Stimulated activated CD4-positive, alpha-beta T cell treated with anti-CD3 and anti-CD28 coated beads, Interleukin-1b, Interleukin-23, amount 100 ng/mL, for 1 hour (primary cell): Measurements from ENCODE around the gene MYO5B.

ENCODE experiments used
- DNase-seq, 2 donors: peaks; one replicate each; pipeline ENCODE4 v3.0.0-alpha.2; 2020; ENCODE audit warnings: low read depth in 2 of 2

Gene MYO5B

DNA sequence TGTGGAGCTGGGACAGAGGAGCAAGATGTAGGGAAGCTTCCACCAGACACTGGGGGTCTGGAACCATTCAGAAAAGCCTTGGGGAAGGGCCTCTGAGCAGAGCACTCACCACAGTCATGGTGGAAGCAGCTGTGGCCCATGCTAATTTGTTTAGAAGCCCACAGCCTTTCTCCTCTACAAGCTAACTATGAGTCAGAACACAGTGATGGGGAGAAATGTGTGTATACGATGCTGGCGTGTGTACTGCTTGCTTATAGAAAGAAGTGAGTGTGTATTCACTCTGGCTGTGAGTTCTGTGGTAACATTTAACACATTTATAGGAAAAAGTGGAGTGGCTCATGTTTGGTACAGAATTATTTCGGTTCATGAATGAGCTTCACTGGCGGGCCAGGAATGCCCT, 224.6 kb downstream of the MYO5B start:
- no peak for DNase-seq

DNA sequence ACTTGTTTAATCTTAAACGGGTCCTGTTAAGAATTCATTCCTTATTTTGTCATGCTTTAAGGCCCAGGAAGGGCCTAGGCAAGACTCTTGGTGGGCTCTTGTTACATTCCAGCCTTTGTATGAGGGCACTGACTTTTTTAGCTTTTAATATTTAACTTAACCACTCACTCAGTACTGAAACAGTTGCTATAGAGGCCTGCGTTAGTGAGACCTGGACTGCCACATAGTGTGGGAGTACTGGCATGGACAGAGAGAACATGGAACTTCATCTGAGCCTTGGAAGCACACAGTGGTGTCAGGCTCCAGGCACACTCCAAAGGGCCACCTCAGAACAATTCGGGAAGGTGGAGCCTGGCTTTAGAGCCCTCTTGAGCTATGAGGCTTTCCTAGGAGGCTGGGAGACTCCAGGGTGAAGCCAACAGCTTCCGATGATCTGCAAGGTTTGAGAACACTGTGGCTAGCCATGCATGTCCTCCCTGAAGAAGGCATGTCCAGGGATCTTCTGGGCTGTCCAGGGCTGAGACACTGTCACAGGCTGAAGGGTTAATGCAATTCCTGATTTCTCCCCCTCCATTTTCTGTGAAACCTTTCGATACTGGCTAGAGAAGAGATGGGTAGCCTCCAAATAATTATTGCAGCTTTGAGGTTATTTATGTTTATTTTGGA, 226.2 kb downstream of the MYO5B start:
- no peak for DNase-seq

DNA sequence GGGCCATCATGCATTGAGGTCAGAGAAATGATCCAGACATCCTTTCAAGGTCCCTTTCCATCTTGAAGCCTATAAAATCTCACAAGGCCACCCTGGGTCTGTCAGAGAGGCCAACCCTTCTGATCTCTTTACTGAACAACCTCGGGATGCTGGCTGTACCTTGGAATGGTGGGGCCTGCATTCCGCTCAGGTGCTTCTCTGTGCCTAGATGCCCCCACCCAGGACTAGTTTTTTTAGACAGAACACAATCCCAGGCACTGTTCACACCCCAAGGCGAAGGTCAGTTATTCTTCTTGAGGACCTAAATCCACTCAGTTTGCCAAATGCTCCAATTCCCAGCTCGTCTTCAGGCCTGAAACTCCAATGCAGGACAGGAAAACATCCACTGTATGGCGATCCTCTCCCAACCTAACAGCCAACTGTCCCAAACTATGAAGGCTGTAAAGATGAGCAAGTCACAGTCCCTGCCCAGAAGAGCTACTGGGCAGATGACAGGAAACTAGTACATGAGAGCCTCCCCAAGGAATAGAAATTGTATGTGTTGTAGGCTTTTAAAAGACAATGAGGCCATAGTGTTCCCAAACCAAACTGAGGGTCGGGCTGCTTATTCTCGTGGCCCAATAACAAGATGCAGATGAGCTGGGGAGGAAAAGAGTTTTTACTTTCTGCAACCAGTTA, 227.2 kb downstream of the MYO5B start:
- DNase-seq: no peak

DNA sequence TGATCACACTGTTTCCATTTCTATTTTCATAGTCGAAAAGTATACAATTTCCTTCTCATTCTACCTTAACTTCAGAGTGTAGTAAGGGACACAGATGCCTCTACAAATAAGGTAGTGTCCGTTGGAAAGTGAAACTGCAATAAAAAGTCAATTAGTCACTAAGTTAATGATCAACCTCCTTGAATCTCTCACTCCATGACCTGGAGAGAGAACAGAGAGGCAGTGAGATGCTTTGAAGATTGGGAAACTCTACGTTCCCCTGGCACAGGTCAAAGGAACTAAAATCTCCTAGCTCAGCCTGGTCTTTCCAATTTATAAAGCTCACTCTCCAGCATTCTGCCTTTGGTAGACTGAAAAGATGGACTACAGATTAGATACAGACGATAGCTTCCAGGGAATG, 227.8 kb downstream of the MYO5B start:
- DNase-seq: no peak

DNA sequence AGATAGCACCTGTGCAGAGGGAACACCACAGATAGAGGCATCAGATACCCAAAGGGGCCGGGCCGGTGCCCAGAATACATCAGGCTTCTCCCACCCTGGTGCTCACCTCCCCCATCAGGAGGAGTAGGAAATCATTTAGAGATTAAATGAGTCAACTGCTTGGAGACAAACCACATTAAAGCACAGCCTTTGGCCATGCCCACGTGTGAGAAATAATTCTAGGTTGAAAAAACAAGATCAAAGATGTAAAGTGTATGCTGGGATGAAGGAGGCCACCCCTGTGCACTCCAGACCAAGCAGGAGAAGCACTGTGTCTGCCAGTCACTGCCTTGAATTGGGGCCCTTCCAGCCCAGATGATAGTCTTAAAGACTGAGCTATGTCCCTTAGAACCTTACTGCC, 228.9 kb downstream of the MYO5B start:
- DNase-seq: no peak

DNA sequence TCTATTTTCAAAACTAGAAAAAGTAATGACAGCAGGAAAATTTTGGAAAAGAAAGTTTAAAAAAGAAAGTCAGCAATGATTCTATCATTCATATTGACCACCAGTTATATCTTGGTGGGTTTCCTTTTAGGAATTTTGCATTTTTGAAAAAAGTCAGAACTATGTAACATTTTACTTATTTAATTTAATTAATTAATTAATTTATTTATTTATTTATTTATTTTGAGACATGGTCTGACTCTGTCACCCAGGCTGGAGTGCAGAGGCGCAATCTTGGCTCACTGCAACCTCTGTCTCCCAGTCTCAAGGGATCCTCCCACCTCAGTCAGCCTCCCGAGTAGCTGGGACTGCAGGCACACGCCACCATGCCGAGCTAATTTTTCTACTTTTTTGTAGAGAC, 231.7 kb downstream of the MYO5B start:
- no peak for DNase-seq

DNA sequence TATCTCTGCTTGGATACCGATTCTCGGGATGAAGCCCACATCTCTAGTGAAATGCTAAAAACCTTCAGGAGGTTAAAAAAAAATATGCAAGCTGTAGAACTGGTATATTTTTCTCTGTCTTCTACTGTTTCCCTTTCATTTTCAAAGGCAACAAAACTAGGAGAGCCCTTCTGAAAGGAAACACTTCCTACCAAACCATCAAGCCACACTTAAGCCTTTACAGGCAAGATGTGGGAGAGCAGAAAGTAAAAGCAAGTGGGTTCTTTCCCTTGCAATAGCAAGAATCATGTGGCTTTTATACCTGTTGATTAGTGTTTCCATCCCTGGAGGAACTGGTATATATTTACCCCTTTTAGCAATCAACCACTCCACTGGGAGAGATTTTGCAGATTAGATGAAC, 233.7 kb downstream of the MYO5B start:
- no peak for DNase-seq

DNA sequence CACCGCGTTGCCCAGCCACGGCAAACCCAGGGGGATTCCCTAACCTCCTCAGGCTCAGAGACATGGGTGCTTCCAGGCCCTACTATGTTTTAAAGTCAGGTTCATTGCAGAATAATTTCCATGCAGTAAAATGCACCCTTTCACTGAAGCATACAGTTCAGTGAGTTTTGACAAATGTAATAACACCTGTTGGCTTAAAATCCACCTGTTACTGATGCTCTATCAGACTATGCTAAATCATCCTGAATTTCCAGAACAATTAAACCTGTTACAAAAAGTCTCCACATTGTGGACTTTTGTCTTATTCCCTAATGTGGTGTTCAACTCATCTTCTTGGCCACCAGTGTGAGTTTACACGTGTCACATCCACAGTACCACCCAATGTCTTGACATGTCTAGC, 234.6 kb downstream of the MYO5B start:
- no peak for DNase-seq

DNA sequence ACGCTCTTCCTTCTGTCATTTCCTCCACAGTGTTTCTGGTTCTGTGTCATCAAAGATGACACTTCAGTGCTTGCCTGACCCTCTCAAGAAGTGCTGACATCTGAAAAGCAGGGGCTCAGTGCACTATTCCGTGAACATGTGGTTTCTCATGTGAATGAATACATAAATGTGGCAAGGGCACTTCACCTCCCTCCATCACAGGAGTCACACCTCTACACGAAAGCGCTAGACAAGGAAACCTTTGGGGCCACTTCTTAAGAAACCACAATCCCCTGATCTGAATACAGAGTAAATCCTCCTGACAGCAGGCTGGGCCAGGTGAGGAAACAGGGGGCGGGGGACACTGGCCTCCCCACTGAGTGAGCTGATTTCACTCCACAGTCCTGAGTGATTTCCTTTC, 235.8 kb downstream of the MYO5B start:
- DNase-seq: no peak

DNA sequence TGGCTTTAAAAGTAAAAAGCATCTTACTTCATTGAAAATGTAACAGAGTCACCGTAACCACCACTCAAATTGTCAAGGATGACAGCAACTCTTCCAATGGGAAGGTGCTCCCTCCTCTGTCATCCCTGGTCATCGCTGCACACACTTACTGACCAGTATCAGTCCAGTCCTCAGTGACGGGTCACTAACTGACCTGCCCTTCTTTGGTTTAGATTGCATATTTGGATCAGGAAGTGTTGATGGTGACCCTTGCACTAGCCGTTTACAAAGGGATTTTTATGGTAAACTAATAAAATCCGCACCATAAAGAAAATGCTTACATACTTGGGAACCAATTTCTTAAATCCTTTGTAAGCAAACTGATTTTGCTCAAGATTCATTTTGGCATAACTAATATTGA, 239.7 kb downstream of the MYO5B start:
- DNase-seq: no peak

DNA sequence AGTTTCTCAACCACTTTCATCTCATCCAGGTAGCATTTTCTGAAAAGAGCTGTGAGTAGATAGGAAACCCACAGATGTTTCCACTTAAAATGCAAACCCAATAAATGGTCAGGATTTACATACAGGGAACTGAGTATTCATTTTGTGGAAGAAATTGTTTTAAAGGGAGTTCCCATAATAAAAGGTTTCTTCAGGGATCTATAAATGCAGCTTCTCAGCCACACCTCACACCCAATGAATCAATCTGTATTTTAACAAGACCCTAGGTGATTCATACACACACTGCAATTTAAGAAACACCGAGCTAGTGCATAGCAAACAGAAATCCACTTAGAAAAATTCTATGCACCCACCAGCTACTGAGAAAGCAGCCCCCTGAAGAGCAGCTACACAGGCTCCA, 241.6 kb downstream of the MYO5B start:
- no peak for DNase-seq

DNA sequence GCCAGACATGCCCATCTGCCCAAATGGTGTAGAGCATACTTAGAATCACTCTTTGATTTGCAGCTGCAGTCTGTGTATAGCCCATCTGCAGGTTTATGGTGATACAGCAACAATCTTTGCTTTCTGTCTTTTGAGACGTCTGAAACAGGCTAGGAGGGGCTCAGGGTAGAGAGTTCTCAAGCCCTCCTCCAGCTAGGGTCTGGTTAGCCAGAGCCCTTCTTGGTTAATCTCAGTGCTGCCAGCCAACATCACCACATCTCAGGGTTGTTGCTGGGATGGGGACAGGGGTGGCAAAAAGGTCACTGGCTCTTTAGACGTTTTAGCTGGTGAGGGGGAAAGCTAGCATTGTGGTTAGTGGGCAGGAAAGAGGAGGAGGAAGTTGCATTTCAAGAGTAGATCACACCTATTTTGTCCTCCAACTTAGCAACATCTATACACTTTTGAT, 245.0 kb downstream of the MYO5B start:
- DNase-seq: no peak

DNA sequence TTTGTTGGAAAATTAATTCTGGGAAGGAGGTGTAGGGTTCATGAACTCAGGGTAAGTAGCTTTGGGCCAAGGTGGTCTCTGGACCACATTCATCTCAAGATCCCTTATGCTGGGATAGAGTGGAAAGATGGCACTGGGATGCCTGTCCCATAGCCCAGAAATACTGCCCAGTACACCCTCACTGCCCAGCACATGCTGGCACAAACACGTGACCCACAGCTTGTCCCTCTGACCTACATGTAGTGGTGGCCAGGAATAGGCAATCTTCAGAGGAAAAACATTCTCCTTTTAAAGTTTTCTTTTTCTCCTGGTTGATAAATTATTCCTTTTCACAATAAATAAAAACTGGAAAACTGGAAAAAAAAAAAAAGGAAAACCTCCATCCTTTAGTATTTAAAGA, 246.0 kb downstream of the MYO5B start:
- DNase-seq: no peak

DNA sequence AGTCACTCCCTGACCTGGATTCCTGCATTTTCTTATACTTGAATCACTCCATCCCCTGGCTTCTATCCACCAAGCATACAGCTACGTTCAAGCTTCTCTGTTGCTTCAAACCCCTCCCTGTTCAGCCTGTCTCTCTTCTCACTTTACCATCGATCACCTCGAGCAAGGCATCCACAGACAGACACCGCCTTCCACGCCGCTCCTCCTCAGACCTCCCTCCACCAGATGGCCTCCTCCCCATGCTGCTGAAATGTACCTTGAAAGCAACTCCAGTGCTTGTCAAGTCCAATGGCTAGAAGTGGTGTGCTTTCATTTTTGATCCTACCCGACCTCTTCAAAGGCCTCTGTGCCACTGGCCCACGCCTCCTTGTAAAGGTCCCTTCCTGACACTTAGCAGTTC, 250.3 kb downstream of the MYO5B start:
- DNase-seq: no peak

DNA sequence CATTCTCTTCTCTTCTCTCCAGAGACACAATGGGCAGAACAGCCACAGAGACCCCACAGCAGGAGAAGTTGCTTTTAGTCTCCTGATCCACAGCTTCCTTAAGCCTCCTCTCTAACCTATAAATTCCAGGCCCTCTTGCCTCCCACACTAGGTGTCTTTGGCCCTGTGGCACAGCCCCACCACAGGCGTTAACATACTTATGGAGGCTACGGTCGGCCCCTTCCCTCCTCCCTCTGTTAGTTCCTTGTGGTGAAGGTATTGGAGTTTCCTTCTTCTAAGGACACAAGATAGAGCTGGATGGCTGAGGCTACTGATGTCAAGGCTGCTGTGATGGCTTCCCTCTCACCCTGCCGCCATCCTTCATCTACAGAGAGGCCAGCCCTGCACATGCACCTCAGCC, 258.1 kb downstream of the MYO5B start:
- DNase-seq: no peak

DNA sequence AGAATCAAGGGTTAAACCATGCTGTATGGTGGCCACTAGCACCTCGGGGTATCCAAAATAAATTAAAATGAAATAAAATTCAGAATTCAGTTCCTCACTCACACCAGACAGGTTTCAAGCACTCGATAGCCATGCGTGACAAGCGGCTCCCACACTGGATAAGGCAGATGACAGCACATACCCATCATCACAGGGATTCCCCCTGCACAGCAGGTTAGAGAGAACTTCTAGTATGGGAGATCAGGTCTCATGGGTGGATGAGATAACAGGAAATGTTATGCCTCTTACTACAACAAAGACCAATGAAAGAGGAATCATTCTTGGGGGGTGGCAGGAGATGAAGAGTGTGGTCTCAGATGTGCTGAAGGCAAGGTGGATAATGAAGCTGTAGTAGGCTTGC, 259.7 kb downstream of the MYO5B start:
- no peak for DNase-seq

DNA sequence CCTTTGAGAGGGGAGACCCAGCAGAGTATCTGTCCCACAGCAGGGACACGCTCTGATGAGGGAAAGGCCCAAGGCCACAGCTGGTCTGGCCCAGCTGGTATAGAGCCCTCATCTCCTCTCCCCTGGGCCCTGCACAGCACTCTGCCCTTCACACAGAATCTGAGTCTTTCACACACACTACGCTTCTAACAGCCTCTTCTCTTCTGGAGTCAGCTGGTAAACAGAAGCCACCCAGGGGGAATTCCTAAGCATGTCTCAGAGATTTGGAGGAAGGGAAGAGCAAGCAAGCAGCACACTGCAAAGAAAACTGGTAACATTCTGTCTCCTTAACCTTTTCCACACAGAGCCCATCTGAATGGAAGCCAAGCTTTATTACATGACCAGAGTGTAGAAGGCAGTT, 260.5 kb downstream of the MYO5B start:
- no peak for DNase-seq

DNA sequence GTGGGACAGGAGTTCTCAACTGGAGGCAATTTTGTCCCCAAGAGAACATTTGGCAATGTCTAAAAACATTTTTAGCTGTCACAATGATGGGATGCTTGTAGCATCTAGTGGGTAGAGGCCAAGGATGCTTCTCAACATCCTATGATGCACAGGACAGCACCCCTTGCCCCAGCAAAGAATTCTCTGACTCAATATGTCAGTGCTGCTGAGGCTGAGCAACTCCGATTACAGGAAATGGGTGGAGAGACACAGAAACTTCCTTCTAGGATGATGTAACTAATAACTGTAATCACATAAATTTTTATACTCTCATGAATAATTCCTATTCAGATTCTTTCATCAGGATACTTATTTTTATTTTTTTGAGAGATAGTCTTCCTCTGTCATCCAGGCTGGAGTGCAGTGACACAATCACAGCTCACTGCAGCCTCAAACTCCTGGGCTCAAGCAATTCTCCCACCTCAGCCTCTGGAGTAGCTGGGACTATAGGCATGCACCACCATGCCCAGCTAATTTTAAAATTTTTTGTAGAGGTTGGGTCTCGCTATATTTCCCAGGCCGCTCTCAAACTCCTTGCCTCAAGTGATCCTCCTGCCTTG, 261.3 kb downstream of the MYO5B start:
- DNase-seq: no peak

DNA sequence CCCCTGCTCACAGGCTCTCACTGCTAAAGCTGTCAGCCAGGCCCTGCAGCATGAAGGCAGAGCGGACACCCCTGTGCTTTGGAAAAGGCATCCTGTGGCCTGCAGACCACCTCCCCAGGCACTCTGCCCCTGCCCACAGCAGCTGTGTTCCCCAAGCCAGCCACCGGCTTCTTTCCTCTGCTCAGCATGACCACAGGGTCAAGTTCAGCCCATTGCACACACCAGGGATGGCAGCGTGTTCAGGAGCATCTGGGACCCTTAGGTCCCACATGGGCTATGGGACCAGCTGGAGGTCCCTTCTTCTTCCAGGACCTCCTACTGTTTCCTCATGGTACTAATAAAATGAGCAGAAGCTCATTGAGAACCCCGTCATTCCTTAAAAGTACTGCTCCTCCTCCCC, 263.2 kb downstream of the MYO5B start:
- no peak for DNase-seq

DNA sequence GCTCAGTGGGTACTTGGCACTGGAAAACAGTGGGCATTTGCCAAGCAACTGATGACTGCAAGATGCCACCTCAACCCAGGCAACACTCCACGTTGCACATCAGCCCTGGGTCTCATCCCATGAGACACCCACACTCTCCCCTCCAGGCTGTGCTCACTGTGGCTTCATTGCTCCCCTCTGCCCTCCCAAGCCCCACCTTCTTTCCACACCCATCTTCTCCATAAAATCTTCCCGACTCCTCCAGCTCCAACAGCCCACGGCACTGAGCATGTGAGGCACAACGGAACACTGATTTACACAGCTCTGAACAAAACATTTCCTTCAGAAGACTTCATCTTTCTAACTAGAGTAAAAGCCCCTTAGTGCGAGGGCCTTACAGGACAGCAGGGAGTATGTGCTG, 263.8 kb downstream of the MYO5B start:
- no peak for DNase-seq

DNA sequence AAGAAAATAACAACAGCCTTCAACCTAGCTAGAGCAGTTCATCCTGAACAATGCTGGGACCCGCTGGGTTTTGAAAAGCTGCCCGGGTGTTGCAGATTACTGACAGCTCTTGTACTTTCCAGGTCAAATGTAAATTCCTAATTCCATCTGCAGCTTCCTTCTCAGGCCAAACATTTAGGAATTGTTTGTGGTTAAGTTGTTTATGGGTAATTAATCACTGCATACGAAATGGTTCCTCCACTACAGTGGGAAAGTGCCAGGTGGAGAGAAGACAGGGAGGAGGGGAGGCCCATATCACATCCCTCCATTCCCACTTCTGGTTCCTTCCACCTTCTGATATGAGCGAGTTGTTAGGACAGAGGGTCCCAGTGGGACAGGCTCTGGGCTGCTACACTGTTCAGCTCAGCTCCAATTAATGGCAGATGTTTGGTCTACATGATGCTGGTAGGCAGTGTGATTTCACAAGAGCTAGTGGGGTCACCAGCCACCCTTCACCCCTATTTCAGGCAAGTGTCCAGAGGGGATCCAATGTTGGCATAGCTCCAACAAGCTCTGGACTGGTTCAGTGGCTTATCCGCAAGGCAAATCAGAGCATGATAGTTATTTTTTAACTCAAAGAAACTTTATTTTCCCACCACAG, 268.7 kb downstream of the MYO5B start:
- no peak for DNase-seq

DNA sequence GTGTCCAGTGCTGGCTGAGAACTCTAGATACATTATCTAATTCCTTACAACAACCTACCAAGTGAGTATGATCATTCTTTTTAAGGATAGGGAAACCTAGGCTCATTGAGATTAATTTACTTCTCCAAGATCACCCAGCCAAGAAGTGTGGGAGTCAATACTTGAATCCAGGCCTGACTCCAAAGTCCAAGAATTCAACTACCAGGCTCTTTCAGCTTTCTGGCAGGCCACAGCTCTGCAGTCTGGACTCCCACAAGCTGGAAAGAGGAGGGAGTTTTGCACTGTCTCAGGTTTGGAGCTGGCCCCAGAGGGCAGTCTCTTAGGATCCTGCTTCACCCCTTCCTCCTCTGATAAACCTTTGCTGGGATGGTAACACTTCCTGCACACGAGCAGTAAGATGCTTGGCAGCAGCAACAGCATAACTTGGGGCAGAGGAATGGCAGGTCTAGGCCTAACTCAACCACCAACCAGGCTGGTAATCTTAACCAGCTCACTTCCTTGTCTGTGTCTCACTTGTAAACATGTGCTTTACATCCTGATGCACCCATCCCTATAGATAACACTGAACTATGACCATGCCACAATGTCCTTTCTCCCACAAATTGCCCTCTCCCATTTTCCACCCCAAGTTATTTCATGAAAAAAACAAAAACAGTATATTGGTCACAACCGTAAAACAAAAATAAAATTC, 270.5 kb downstream of the MYO5B start:
- no peak for DNase-seq
